Left kidney (tissue), 2 donors: ENCODE data around the gene MARCHF2. TPM values are rescaled to one million over a fixed set of nuclear protein-coding genes. Genes with fewer than 3 reads are reported as not detected.

ENCODE experiments used
- DNase-seq: peaks from one replicate; pipeline ENCODE4 v3.0.0-alpha.2; 2013
- polyA plus RNA-seq: library from polyadenylated mRNA; unstranded; fragments of 120-200 nt; gene quantifications from one replicate; pipeline ENCODE4 v1.2.1, GENCODE V29; 2013; ENCODE audit not compliant: insufficient read length

The MARCHF2 gene
- polyA plus RNA-seq, 1 donor, result 12.4 TPM

GRCh38 chr19:8476524-8476923 lies 63.4 kb downstream of the MARCHF2 start:
- DNase-seq, result no peak

GRCh38 chr19:8477889-8478288 lies 64.8 kb downstream of the MARCHF2 start:
- no peak for DNase-seq

- no peak for DNase-seq
Measured at GRCh38 chr19:8478598-8478997, 65.5 kb downstream of the MARCHF2 start.

GRCh38 chr19:8481201-8481600 lies 68.1 kb downstream of the MARCHF2 start:
- no peak for DNase-seq

- no peak for DNase-seq
Measured at GRCh38 chr19:8481616-8482015, 68.5 kb downstream of the MARCHF2 start.

DNA sequence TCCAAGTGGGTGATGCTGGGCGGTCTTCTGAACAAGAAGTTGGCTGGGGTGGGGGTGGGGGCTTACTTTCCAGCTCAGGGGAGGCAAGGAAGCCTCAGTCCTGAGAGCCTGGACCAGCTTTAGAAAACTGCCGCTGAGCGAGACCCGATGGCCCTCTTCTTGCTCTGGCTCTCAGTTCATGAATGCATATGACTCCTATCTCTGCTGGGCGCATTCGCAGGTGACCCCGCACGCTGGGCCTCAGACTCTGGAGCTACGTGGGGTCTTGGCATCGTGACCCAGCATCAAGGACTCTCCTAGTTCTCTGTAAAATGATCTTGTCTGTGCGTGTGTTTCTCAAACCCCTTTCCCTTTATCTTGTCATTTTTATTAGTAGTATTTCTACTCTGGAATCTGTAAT lies 69.6 kb downstream of the MARCHF2 start:
- DNase-seq, result no peak

DNA sequence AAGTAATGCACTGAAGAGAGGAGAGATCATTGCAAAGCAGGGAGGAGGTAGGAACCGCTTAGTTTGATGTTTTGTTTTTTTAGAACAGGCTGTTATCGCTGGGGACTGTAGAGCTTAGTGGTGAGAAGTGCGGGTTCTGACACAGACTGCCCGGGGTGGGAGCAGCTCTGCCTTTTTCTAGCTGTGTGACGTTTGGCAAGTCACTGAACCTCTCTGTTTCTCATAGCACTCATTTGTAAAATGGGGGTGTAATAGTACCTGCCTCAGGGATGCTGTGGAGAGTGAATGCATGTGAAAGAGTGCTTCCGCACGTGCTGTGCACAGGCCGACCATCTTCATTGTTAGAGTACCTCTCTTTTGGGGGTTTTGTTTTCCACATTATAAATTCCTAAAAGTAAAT lies 70.1 kb downstream of the MARCHF2 start:
- DNase-seq, result no peak

GRCh38 chr19:8484331-8484894 lies 71.3 kb downstream of the MARCHF2 start:
- no peak for DNase-seq

DNA sequence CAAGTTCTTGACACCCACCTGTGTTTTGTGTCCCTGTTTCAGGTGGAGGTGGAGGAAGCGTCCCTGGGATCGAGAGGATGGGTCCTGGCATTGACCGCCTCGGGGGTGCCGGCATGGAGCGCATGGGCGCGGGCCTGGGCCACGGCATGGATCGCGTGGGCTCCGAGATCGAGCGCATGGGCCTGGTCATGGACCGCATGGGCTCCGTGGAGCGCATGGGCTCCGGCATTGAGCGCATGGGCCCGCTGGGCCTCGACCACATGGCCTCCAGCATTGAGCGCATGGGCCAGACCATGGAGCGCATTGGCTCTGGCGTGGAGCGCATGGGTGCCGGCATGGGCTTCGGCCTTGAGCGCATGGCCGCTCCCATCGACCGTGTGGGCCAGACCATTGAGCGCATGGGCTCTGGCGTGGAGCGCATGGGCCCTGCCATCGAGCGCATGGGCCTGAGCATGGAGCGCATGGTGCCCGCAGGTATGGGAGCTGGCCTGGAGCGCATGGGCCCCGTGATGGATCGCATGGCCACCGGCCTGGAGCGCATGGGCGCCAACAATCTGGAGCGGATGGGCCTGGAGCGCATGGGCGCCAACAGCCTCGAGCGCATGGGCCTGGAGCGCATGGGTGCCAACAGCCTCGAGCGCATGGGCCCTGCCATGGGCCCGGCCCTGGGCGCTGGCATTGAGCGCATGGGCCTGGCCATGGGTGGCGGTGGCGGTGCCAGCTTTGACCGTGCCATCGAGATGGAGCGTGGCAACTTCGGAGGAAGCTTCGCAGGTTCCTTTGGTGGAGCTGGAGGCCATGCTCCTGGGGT lies 72.7 kb downstream of the MARCHF2 start:
- no peak for DNase-seq

DNA sequence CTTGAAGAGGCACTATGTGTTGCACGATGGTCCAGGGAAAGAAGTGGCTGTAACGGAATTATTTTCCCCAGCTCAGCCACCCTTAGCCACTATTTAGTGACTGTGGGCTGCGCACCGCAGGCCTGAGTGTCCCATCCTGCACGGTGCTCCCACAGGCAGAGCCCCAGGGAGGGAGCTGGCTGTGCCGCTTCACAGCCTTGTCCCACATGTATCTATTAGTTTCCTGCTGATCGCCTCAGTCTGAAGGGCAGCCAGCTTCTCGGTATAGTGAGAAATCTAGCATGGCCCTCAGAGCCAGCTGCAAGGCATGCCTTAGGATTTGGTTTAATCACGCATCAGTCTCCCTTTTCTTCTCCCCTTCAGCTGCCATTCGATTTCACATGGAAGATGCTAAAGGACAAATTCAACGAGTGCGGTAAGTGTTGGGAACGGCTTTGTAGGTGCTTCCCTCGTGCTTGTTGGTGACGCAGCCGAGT lies 73.6 kb downstream of the MARCHF2 start:
- DNase-seq, result no peak

DNA sequence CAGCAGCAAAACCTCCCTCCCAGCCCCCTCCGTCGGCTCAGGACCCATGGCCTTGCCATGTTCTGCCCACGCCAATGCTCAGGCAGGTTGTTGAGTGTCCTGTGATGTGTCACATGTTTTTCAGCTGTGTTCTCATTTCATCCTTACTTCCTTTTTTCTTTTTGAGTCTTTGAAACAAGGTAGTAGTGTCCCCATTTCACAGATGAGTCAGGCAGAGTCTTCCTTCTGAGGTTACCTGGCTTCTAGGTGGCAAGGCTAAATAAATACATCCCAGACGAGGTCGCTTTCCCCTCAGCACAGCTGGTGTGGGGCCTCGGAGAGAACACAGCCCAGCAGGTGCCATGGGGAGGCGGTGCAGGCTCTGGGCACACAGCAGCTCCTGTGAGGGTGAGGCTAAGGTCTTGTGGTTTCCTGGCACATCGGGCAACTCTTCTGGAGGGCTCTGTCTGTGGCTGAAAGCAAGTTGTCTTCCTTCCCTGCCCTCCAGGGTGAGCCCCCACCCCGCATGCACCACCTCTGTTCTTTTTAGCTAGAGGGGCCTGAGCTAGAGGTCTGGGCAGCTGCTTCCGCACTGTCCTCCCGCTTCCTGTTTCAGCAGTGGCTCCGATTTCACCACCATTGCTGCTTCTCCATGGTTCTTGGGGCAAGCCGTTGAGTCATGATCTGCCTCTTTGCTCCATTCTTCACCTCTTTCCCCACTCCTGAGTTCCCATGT lies 74.2 kb downstream of the MARCHF2 start:
- DNase-seq, result no peak

DNA sequence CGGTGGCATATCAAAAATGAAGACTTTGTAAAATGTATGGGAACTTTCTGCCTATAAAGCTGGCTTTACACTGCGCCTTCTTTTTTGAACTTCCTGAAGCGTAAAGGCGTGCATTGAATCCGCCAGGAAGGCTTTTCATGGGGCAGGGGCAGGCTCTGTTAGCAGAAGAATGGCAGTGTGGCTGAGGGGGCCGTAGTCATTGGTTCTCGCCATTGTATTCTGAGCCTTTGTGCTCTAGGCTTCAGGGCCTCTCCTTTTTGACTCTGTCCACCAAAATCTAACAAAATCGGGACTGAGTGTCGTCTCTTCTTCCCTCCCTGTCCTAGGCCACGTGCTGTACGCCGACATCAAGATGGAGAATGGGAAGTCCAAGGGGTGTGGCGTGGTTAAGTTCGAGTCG lies 75.3 kb downstream of the MARCHF2 start:
- no peak for DNase-seq

Other genes with a start within 250 kb of the MARCHF2 start
- 38.8 TPM for gene CERS4, start 203.9 kb upstream of the MARCHF2 start, polyA plus RNA-seq
- 27.0 TPM for gene CD320, start 104.9 kb upstream of the MARCHF2 start, polyA plus RNA-seq
- gene NDUFA7, start 91.9 kb upstream of the MARCHF2 start, polyA plus RNA-seq, result 43.6 TPM
- gene RPS28, start 91.8 kb upstream of the MARCHF2 start, polyA plus RNA-seq, result 354 TPM
- gene KANK3, start 70.0 kb upstream of the MARCHF2 start, polyA plus RNA-seq, result 6.1 TPM
- gene ANGPTL4, start 49.1 kb upstream of the MARCHF2 start, polyA plus RNA-seq, result 3.6 TPM
- 137 TPM for gene RAB11B, start 22.9 kb upstream of the MARCHF2 start, polyA plus RNA-seq
- gene HNRNPM, start 31.7 kb downstream of the MARCHF2 start, polyA plus RNA-seq, result 472 TPM
- 1.5 TPM for gene PRAM1, start 89.3 kb downstream of the MARCHF2 start, polyA plus RNA-seq
- gene ZNF414, start 100.9 kb downstream of the MARCHF2 start, polyA plus RNA-seq, result 22.8 TPM
- 10.8 TPM for gene MYO1F, start 164.1 kb downstream of the MARCHF2 start, polyA plus RNA-seq
- gene ADAMTS10, start 197.4 kb downstream of the MARCHF2 start, polyA plus RNA-seq, result 43.5 TPM
- not detected for gene NFILZ, start 217.3 kb downstream of the MARCHF2 start, polyA plus RNA-seq